HEK293 (cell line): ENCODE data around the gene XRCC2.

Experiments used
- CTCF ChIP-seq: fragments of 450-650 bp; formaldehyde crosslinking; IDR thresholded peaks from 2 replicates; pipeline ENCODE4 v1.5.1; 2016; ENCODE audit warnings: missing biosample characterization, missing genetic modification characterization
- MEIS1 ChIP-seq: sonication (generic); formaldehyde crosslinking; IDR thresholded peaks from 2 replicates; pipeline ENCODE4 v1.8.1; 2022; ENCODE audit warnings: missing genetic modification reagents, mild to moderate bottlenecking, borderline replicate concordance
- OVOL3 ChIP-seq: fragments of 450-650 bp; formaldehyde crosslinking; IDR thresholded peaks from 2 replicates; pipeline ENCODE4 v1.5.1; 2016; ENCODE audit warnings: missing biosample characterization, missing genetic modification characterization
- PATZ1 ChIP-seq: fragments of 450-650 bp; formaldehyde crosslinking; IDR thresholded peaks from 2 replicates; pipeline ENCODE4 v1.5.1; 2016; ENCODE audit warnings: missing biosample characterization, missing genetic modification characterization
- REST ChIP-seq: fragments of 450-650 bp; formaldehyde crosslinking; IDR thresholded peaks from 2 replicates; pipeline ENCODE4 v1.5.1; 2016; ENCODE audit warnings: missing biosample characterization, missing genetic modification characterization
- ZSCAN16 ChIP-seq: fragments of 450-650 bp; formaldehyde crosslinking; IDR thresholded peaks from 2 replicates; pipeline ENCODE4 v1.5.1; 2016; ENCODE audit warnings: missing biosample characterization, missing genetic modification characterization

GRCh38 chr7:152597507-152597906 lies 78.4 kb downstream of the XRCC2 start:
- TF ChIP-seq ZSCAN16 (tag by site-specific recombination) (no peak), OVOL3 (tag by site-specific recombination) (no peak), CTCF (tag by site-specific recombination) (no peak), PATZ1 (tag by site-specific recombination) (no peak), MEIS1 (no peak), REST (tag by site-specific recombination) (no peak)
